Measurements from ENCODE around the gene ADAMTS2.

The ADAMTS2 gene

GRCh38 chr5:179307013-179307800 lies 38.1 kb downstream of the ADAMTS2 start:
- no peak for TF ChIP-seq CTCF (IDR thresholded peaks at IDR 0.05; ENCODE audit: extremely low read depth, insufficient read depth, missing control alignments)
- in situ Hi-C loops (cut with MboI; ENCODE audit: low pct_unique_long_range_greater_than_20kb, low sequenced_read_pairs, unreplicated experiment) = no loop called here
- DNase-seq (ENCODE audit: low spot score) = no peak

GRCh38 chr5:179306191-179307012 lies 38.9 kb downstream of the ADAMTS2 start:
- DNase-seq (ENCODE audit: low spot score) = no peak
- no peak for TF ChIP-seq CTCF (IDR thresholded peaks at IDR 0.05; ENCODE audit: extremely low read depth, insufficient read depth, missing control alignments)
- in situ Hi-C loops (cut with MboI; ENCODE audit: low pct_unique_long_range_greater_than_20kb, low sequenced_read_pairs, unreplicated experiment) = no loop called here

GRCh38 chr5:179304871-179305270 lies 40.4 kb downstream of the ADAMTS2 start:
- in situ Hi-C loops (cut with MboI; ENCODE audit: low pct_unique_long_range_greater_than_20kb, low sequenced_read_pairs, unreplicated experiment) = no loop called here
- TF ChIP-seq CTCF (IDR thresholded peaks at IDR 0.05; ENCODE audit: extremely low read depth, insufficient read depth, missing control alignments) = no peak
- no peak for DNase-seq (ENCODE audit: low spot score)

- no peak for DNase-seq (ENCODE audit: low spot score)
These were observed 40.8 kb downstream of the ADAMTS2 start for GRCh38 chr5:179304466-179304865.

GRCh38 chr5:179303451-179304200 lies 41.6 kb downstream of the ADAMTS2 start:
- in situ Hi-C loops (cut with MboI; ENCODE audit: low pct_unique_long_range_greater_than_20kb, low sequenced_read_pairs, unreplicated experiment) = no loop called here
- DNase-seq (ENCODE audit: low spot score) = no peak
- no peak for TF ChIP-seq CTCF (IDR thresholded peaks at IDR 0.05; ENCODE audit: extremely low read depth, insufficient read depth, missing control alignments)

More at GRCh38 chr5:179304466-179304865, 40.8 kb downstream of the ADAMTS2 start:
- in situ Hi-C loops (cut with MboI; ENCODE audit: low pct_unique_long_range_greater_than_20kb, low sequenced_read_pairs, unreplicated experiment) = no loop called here
- no peak for TF ChIP-seq CTCF (IDR thresholded peaks at IDR 0.05; ENCODE audit: extremely low read depth, insufficient read depth, missing control alignments)

GRCh38 chr5:179302499-179303185 lies 42.6 kb downstream of the ADAMTS2 start:
- no peak for DNase-seq (ENCODE audit: low spot score)
- in situ Hi-C loops (cut with MboI; ENCODE audit: low pct_unique_long_range_greater_than_20kb, low sequenced_read_pairs, unreplicated experiment) = no loop called here
- no peak for TF ChIP-seq CTCF (IDR thresholded peaks at IDR 0.05; ENCODE audit: extremely low read depth, insufficient read depth, missing control alignments)

Measured in GM13977 (cell line).